MM.1S (cell line): ENCODE results near the gene UGT2B15.

Experiments
- DNase-seq: peaks from one replicate; pipeline ENCODE4 v3.0.0-alpha.2; 2015
- H2AFZ ChIP-seq: fragments of 300-600 bp; sonication (generic); 2 replicates; pipeline ENCODE4 v1.6.0; 2016; ENCODE audit warnings: antibody characterized with exemption, low read length
- H3F3A ChIP-seq: fragments of 300-600 bp; sonication (generic); 2 replicates; pipeline ENCODE4 v1.6.1; 2016; ENCODE audit warnings: mild to moderate bottlenecking, antibody characterized with exemption, low read length, moderate library complexity, mixed read lengths; ENCODE audit not compliant: insufficient read depth
- H3K27ac ChIP-seq: fragments of 300-600 bp; sonication (generic); 2 replicates; pipeline ENCODE4 v1.5.1; 2016; ENCODE audit warnings: mild to moderate bottlenecking, low read length
- H3K27me3 ChIP-seq: fragments of 300-600 bp; sonication (generic); replicated peaks from 2 replicates; pipeline ENCODE4 v1.6.0; 2016; ENCODE audit warnings: low read length; ENCODE audit not compliant: insufficient read depth
- H3K36me3 ChIP-seq: fragments of 300-600 bp; sonication (generic); replicated peaks from 2 replicates; pipeline ENCODE4 v1.6.1; 2016; ENCODE audit warnings: mild to moderate bottlenecking, low read length, mixed read lengths; ENCODE audit not compliant: insufficient read depth
- H3K4me1 ChIP-seq: fragments of 300-600 bp; sonication (generic); 2 replicates; pipeline ENCODE4 v1.6.1; 2016; ENCODE audit warnings: low read length, mixed read lengths
- H3K4me2 ChIP-seq: fragments of 300-600 bp; sonication (generic); 2 replicates; pipeline ENCODE4 v1.6.0; 2016; ENCODE audit warnings: low read depth, low read length
- H3K4me3 ChIP-seq: fragments of 300-600 bp; sonication (generic); 2 replicates; pipeline ENCODE4 v1.5.1; 2016; ENCODE audit warnings: low read length, mixed read lengths
- H3K79me2 ChIP-seq: fragments of 300-600 bp; sonication (generic); 2 replicates; pipeline ENCODE4 v1.6.1; 2016; ENCODE audit warnings: mixed run types, low read length, mixed read lengths
- H3K9ac ChIP-seq: fragments of 300-600 bp; sonication (generic); 2 replicates; pipeline ENCODE4 v1.6.1; 2016; ENCODE audit warnings: low read length, mixed read lengths
- H3K9me2 ChIP-seq: fragments of 300-600 bp; sonication (generic); replicated peaks from 2 replicates; pipeline ENCODE4 v1.6.1; 2016; ENCODE audit warnings: mild to moderate bottlenecking, low read length, mixed read lengths; ENCODE audit not compliant: insufficient read depth
- H3K9me3 ChIP-seq: fragments of 300-600 bp; sonication (generic); replicated peaks from 2 replicates; pipeline ENCODE4 v1.6.1; 2016; ENCODE audit warnings: mild to moderate bottlenecking, low read length, mixed read lengths; ENCODE audit not compliant: insufficient read depth
- H4K20me1 ChIP-seq: fragments of 300-600 bp; sonication (generic); 2 replicates; pipeline ENCODE4 v1.6.1; 2016; ENCODE audit warnings: mild to moderate bottlenecking, low read length, moderate library complexity, mixed read lengths; ENCODE audit not compliant: insufficient read depth
- EZH2 ChIP-seq: fragments of 300-600 bp; sonication (generic); optimal IDR thresholded peaks from 2 replicates; pipeline ENCODE3; 2017; ENCODE audit warnings: low read depth, mild to moderate bottlenecking, antibody characterized with exemption, low read length, mixed read lengths
- EZH2phosphoT487 ChIP-seq: fragments of 300-600 bp; sonication (generic); IDR thresholded peaks from 2 replicates; pipeline ENCODE4 v1.6.1; 2018; ENCODE audit warnings: antibody characterized with exemption, low read length
- TF ChIP-seq, protein P1 (sequence below): fragments of 300-600 bp; sonication (generic); IDR thresholded peaks from 2 replicates; pipeline ENCODE4 v1.5.1; 2016; ENCODE audit warnings: antibody characterized with exemption, low read length, mixed read lengths

UGT2B15 gene

DNA sequence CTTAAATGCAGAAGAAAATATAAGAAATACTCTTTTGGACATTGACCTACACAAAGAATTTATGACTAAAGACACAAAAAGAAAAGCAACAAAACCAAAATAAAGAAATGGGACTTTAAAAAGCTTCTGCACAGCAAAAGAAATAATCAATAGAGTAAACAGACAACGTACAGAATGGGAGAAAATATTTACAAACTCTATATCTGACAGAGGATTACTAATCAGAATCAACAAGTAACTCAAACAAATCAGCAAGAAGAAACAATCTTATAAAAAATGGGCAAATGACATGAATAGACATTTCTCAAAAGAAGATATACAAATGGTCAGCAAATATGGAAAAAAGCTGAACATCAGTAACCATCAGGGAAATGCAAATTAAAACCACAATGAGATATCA lies 56.7 kb downstream of the UGT2B15 start:
- Histone ChIP-seq H3K36me3 (no peaks in the 10 kb centered on the region), H3K4me1 (peaks cover 12% of the 10 kb centered on the region; the same call in 1 of the 2 replicates), H3F3A (no peaks in the 10 kb centered on the region), H2AFZ (no peak overlapping the region), H3K4me3 (no peak overlapping the region), H3K9ac (no peak overlapping the region), H3K9me3 (no peaks in the 10 kb centered on the region), H3K9me2 (no peaks in the 10 kb centered on the region), H3K27me3 (no peaks in the 10 kb centered on the region), H3K4me2 (no peak overlapping the region), H4K20me1 (no peaks in the 10 kb centered on the region), H3K27ac (no peak overlapping the region), H3K79me2 (no peaks in the 10 kb centered on the region)
- no peak for DNase-seq
- TF ChIP-seq, protein P1, sequence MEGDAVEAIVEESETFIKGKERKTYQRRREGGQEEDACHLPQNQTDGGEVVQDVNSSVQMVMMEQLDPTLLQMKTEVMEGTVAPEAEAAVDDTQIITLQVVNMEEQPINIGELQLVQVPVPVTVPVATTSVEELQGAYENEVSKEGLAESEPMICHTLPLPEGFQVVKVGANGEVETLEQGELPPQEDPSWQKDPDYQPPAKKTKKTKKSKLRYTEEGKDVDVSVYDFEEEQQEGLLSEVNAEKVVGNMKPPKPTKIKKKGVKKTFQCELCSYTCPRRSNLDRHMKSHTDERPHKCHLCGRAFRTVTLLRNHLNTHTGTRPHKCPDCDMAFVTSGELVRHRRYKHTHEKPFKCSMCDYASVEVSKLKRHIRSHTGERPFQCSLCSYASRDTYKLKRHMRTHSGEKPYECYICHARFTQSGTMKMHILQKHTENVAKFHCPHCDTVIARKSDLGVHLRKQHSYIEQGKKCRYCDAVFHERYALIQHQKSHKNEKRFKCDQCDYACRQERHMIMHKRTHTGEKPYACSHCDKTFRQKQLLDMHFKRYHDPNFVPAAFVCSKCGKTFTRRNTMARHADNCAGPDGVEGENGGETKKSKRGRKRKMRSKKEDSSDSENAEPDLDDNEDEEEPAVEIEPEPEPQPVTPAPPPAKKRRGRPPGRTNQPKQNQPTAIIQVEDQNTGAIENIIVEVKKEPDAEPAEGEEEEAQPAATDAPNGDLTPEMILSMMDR: no peak
- no peak for TF ChIP-seq EZH2phosphoT487
- TF ChIP-seq EZH2: no peak

GRCh38 chr4:68606240-68606639 lies 64.2 kb downstream of the UGT2B15 start:
- no peaks in the 10 kb centered on the region for H3K36me3 ChIP-seq
- H3K79me2 ChIP-seq: no peaks in the 10 kb centered on the region
- DNase-seq: no peak
- TF ChIP-seq, protein P1: no peak
- TF ChIP-seq EZH2phosphoT487: no peak
- no peak for TF ChIP-seq EZH2
- H3K9ac ChIP-seq: no peak overlapping the region
- H3K27ac ChIP-seq: no peak overlapping the region
- H3K4me2 ChIP-seq: no peak overlapping the region
- no peaks in the 10 kb centered on the region for H3K9me3 ChIP-seq
- H4K20me1 ChIP-seq: no peaks in the 10 kb centered on the region
- H3K27me3 ChIP-seq: no peaks in the 10 kb centered on the region
- H3K4me3 ChIP-seq: no peak overlapping the region
- H3F3A ChIP-seq: no peaks in the 10 kb centered on the region
- no peaks in the 10 kb centered on the region for H3K9me2 ChIP-seq
- 0 out of 2 replicates have a peak, but pooled peaks cover 7% of the 10 kb centered on the region for H3K4me1 ChIP-seq
- no peak overlapping the region for H2AFZ ChIP-seq

DNA sequence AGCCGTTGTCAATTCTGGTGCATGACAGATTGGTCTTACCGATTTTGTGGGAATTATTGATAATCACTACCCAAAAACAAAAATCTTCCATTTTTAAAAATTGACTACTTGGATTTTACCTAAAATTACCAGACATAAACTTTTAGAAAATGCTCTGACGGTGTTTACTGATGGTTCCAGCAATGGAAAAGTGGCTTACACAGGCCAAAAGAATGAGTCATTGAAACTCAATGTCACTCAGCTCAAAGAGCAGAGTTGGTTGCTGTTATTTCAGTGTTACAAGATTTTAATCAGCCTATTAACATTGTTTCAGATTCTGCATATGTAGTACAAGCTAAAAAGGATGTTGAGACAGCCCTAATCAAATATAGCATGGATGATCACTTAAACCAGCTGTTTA lies 71.3 kb downstream of the UGT2B15 start:
- no peak overlapping the region for H3K9ac ChIP-seq
- no peak overlapping the region for H3K4me3 ChIP-seq
- H2AFZ ChIP-seq: no peak overlapping the region
- no peaks in the 10 kb centered on the region for H4K20me1 ChIP-seq
- DNase-seq: no peak
- no peak overlapping the region for H3K27ac ChIP-seq
- no peak for TF ChIP-seq EZH2phosphoT487
- no peaks in the 10 kb centered on the region for H3F3A ChIP-seq
- H3K79me2 ChIP-seq: no peaks in the 10 kb centered on the region
- no peaks in the 10 kb centered on the region for H3K9me2 ChIP-seq
- no peaks in the 10 kb centered on the region for H3K27me3 ChIP-seq
- H3K4me2 ChIP-seq: no peak overlapping the region
- no peaks in the 10 kb centered on the region for H3K4me1 ChIP-seq
- no peaks in the 10 kb centered on the region for H3K36me3 ChIP-seq
- H3K9me3 ChIP-seq: no peaks in the 10 kb centered on the region

DNA sequence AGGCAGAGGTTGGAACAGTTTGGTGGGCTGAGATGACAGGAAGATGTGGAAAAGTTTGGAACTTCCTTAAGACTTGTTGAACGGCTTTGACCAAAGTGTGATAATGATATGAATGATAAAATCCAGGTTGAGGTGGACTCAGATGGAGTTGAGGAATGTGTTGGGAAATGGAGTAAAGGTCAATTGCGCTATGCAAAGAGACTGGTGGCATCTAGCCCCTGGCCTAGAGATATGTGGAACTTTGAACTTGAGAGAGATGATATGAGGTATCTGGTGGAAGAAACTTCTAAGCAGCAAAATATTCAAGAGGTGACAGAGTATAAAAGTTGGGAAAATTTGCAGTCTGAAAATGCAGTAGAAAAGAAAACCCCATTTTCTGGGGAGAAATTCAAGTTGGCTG lies 73.0 kb downstream of the UGT2B15 start:
- Histone ChIP-seq H3K36me3 (no peaks in the 10 kb centered on the region), H3K79me2 (no peaks in the 10 kb centered on the region), H3K9me3 (no peaks in the 10 kb centered on the region), H3K9me2 (no peaks in the 10 kb centered on the region), H3K4me2 (no peak overlapping the region), H3F3A (no peaks in the 10 kb centered on the region), H3K27me3 (no peaks in the 10 kb centered on the region), H3K9ac (no peak overlapping the region), H3K4me1 (0 out of 2 replicates have a peak, but pooled peaks cover 5% of the 10 kb centered on the region), H3K27ac (no peak overlapping the region), H2AFZ (no peak overlapping the region), H4K20me1 (no peaks in the 10 kb centered on the region), H3K4me3 (no peak overlapping the region)
- TF ChIP-seq EZH2phosphoT487 (no peak), EZH2 (no peak)
- no peak for DNase-seq
